ENCODE measurements around the gene NAA25. TPM values are rescaled to one million over a fixed set of nuclear protein-coding genes. Genes with fewer than 3 reads are reported as not detected.
"Not testable (repeated sequence)": the region's sequence is repeated elsewhere in the genome, so short reads cannot be mapped to it uniquely, and the experiment has no call there.

NAA25 gene
- total RNA-seq, 1 donor from 2014 or later, result 62.1 TPM

- peaks cover 51% of the 10 kb centered on the region for H3K36me3 Mint-ChIP-seq (ENCODE audit: low read depth)
- intact Hi-C loops (cut with micrococcal nuclease), result no loop called here
- DNase-seq, result no peak
- peaks cover 41% of the 10 kb centered on the region for H3K4me1 Mint-ChIP-seq
- no peaks in the 10 kb centered on the region for H3K27me3 Mint-ChIP-seq
- H3K27ac Mint-ChIP-seq, result peak overlapping the region; percentile 1
- no peaks in the 10 kb centered on the region for H3K9me3 Mint-ChIP-seq
- no peak overlapping the region for H3K4me3 Mint-ChIP-seq
Observed at GRCh38 chr12:112018571-112019237, 89.9 kb downstream of the NAA25 start.

- Mint-ChIP-seq H3K27ac (peak overlapping the region; percentile 55), H3K9me3 (no peaks in the 10 kb centered on the region), H3K27me3 (no peaks in the 10 kb centered on the region), H3K4me3 (no peak overlapping the region), H3K36me3 (ENCODE audit: low read depth) (peaks cover 45% of the 10 kb centered on the region), H3K4me1 (peaks cover 38% of the 10 kb centered on the region)
- no peak for DNase-seq
- intact Hi-C loops (cut with micrococcal nuclease), result no loop called here
Observed at GRCh38 chr12:112017041-112017440, 91.5 kb downstream of the NAA25 start.

GRCh38 chr12:112015938-112016337, 92.6 kb downstream of the NAA25 start:
- Mint-ChIP-seq H3K36me3 (ENCODE audit: low read depth) (peaks cover 45% of the 10 kb centered on the region), H3K27ac (peak overlapping the region; percentile 21), H3K4me3 (peak overlapping the region; percentile 34), H3K9me3 (no peaks in the 10 kb centered on the region), H3K27me3 (no peaks in the 10 kb centered on the region), H3K4me1 (peaks cover 46% of the 10 kb centered on the region)
- intact Hi-C loops (cut with micrococcal nuclease), result loop anchor here (2.0 kb wide), 2 partner anchors 69 to 367 kb away; partner anchors contain the start of gene HECTD4
- no peak for DNase-seq

- intact Hi-C loops (cut with micrococcal nuclease), result loop anchor here (1.0 to 2.0 kb wide), 9 partner anchors 13 to 395 kb away; partner anchors contain the start of genes HECTD4, MAPKAPK5, NAA25 and RPL6
- Mint-ChIP-seq H3K4me1 (peaks cover 47% of the 10 kb centered on the region), H3K27ac (peak overlapping the region; percentile 98), H3K27me3 (no peaks in the 10 kb centered on the region), H3K4me3 (peak overlapping the region; percentile 93), H3K9me3 (no peaks in the 10 kb centered on the region), H3K36me3 (ENCODE audit: low read depth) (peaks cover 44% of the 10 kb centered on the region)
- peak; percentile 91 for DNase-seq
Observed at GRCh38 chr12:112013601-112014402, 94.8 kb downstream of the NAA25 start.

DNA sequence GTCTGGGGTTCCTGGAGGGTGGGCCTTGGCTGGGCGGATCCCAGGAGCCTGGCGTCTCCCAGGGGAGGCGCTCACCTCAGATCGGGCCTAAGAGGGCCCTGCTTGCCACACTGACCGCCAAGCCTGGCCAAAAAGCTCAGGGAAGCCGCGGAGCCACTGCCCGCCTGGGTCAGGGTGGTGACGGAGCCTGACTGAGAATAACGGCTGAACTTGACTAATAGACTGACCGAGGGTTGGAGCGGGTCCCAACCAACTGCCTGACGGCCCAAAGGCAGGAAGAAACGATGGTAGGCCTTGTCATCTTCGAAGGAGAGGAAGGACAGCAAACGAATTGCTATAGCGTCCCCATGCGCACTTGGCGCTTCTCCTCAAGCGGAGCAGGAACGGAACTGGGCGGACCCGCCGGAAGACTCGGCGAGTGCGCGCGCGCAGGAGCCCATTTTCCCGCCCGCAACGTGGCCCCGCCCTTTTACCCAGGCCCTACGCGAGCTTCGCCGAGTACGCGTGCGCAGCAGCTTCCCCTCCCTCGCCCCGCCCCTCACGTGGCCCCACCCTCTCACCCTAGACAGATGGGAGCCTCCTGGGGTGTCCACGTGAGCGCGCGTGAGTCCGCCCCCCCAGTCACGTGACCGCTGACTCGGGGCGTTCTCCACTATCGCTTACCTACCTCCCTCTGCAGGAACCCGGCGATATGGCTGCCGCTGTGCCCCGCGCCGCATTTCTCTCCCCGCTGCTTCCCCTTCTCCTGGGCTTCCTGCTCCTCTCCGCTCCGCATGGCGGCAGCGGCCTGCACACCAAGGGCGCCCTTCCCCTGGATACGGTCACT, 95.6 kb downstream of the NAA25 start, which contains the start of the genes ERP29 and TMEM116:
Gene ERP29 (plus strand): TSS at position 652 of the 826 bp plus-strand sequence. CDS start 40 bp downstream, at position 692.
Gene TMEM116 (minus strand): TSS at position 391 of the 826 bp plus-strand sequence. CDS start 7,895 bp downstream, outside the sequence.
- intact Hi-C loops (cut with micrococcal nuclease), result loop anchor here (1.0 to 2.0 kb wide), 7 partner anchors 12 to 396 kb away; partner anchors contain the start of genes MAPKAPK5, NAA25, RPL6 and TRAFD1
- Mint-ChIP-seq H3K9me3 (no peaks in the 10 kb centered on the region), H3K27me3 (no peaks in the 10 kb centered on the region), H3K4me1 (peaks cover 42% of the 10 kb centered on the region), H3K4me3 (peak within 1 kb of the TSS; percentile 93), H3K27ac (peak within 1 kb of the TSS; percentile 98), H3K36me3 (ENCODE audit: low read depth) (peaks cover 36% of the 10 kb centered on the region)
- peak; percentile 100 for DNase-seq

DNA sequence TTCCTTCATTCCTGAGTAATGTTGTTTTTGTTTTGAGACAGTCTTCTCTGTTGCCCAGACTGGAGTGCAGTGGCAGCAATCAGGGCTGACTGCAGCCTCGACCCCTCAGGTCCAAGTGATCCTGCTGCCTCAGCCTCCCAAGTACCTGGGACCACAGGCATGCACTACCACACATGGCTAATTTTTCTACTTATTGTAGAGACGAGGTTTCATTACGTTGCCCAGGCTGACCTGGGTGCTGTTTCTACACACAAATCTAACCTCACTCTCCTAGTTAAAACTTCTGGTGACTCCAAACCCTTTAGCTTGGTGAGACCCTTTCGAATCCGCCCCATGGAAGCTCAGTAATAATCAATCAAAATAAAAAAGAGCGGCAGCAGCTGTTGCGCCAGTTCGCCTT, 96.9 kb downstream of the NAA25 start:
- Mint-ChIP-seq H3K9me3 (no peaks in the 10 kb centered on the region), H3K4me1 (peaks cover 44% of the 10 kb centered on the region), H3K27ac (peak overlapping the region; percentile 98), H3K36me3 (ENCODE audit: low read depth) (peaks cover 30% of the 10 kb centered on the region), H3K27me3 (no peaks in the 10 kb centered on the region), H3K4me3 (peak overlapping the region; percentile 93)
- DNase-seq, result no peak
- intact Hi-C loops (cut with micrococcal nuclease), result loop anchor here (2.0 kb wide), 1 partner anchor 397 kb away; the partner anchor contains the start of gene RPL6

DNA sequence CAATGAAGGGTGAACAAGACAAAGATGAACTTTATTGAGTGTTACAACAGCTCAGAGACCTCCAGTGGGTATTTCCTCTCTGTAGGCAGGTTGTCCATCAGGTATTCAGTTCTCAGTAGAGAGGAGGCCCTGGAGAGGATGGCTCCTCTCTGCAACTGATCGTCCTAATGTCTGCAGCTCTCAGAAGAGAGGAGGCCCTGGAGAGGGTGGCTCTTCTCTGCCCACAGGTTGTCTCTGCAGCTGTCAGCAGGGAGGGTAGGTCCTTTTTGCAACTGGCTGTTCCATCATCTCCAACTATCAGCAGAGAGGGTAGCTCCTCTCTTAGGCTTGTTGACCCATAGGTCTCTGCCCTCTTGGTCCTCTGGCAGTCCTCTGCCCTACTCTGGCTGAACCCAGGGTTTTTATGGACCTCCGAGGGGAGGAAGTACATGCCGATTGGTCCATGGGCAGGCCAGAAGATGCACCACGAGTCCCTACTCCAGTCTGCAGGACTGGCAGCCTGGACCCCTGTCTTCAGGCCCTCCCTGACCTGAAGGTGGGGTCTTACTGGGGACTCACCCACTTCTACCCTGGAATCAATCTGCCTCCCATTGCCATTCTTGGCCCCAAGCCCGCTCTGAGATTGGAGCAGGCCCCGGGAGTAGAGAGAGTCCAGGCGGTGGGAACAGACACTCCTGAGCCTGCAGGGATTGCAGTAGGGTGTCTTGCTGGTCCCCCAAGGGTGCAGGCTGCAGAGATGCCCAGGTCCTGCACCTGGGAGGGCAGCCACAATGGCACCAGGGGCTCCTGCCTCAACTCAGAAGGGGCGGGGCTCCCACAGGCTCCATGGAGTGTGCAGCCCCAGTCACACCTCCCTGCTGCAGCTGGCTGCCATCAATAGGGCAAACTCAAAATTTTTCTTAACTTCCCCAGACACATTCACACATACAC, 97.9 kb downstream of the NAA25 start:
- H3K36me3 Mint-ChIP-seq (ENCODE audit: low read depth), result peaks cover 22% of the 10 kb centered on the region
- intact Hi-C loops (cut with micrococcal nuclease), result no loop called here
- DNase-seq, result no peak
- H3K27me3 Mint-ChIP-seq, result no peaks in the 10 kb centered on the region
- H3K4me1 Mint-ChIP-seq, result peaks cover 46% of the 10 kb centered on the region
- peak overlapping the region; percentile 93 for H3K4me3 Mint-ChIP-seq
- H3K27ac Mint-ChIP-seq, result no peak overlapping the region
- no peaks in the 10 kb centered on the region for H3K9me3 Mint-ChIP-seq

DNA sequence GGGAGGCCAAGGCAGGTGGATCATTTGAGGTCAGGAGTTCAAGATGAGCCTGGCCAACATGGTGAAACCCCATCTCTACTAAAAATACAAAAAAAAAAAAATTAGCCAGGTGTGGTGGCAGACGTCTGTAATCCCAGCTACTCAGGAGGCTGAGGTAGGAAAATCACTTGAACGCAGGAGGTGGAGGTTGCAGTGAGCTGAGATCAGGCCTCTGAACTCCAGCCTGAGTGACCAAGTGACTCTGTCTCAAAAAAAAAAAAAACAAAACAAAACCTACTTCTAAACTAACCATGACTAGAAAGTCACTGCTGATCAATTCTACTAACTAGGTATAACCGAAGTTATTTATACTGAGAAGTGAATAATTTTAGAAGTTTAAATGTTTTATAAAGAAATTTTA, 99.0 kb downstream of the NAA25 start:
- Mint-ChIP-seq H3K4me1 (peaks cover 43% of the 10 kb centered on the region), H3K36me3 (ENCODE audit: low read depth) (peaks cover 16% of the 10 kb centered on the region)
- H3K4me3 Mint-ChIP-seq; H3K27me3 Mint-ChIP-seq; H3K9me3 Mint-ChIP-seq; DNase-seq; H3K27ac Mint-ChIP-seq; intact Hi-C loops (cut with micrococcal nuclease): not testable (repeated sequence)

DNA sequence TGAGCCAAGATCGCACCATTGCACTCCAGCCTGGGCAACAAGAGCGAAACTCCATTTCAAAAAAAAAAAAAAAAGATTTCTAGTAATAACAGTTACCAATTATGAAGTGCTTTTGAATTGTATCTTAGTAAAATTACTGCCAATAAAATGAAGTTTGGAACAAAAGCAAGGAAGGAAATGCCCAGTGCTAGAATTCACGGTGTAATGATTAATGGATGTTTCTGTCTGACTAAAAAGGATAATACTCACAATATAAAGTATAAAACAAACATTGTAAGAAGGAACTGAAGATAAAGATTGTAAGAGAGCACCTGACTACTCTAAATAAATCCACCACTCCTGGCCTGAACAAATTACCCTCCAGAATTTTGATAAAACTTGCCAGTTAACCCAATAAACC, 99.7 kb downstream of the NAA25 start:
- no peaks in the 10 kb centered on the region for H3K9me3 Mint-ChIP-seq
- H3K4me1 Mint-ChIP-seq, result peaks cover 38% of the 10 kb centered on the region
- no peak overlapping the region for H3K4me3 Mint-ChIP-seq
- no peak overlapping the region for H3K27ac Mint-ChIP-seq
- peaks cover 11% of the 10 kb centered on the region for H3K36me3 Mint-ChIP-seq (ENCODE audit: low read depth)
- no peak for DNase-seq
- intact Hi-C loops (cut with micrococcal nuclease), result no loop called here
- H3K27me3 Mint-ChIP-seq, result no peaks in the 10 kb centered on the region

DNA sequence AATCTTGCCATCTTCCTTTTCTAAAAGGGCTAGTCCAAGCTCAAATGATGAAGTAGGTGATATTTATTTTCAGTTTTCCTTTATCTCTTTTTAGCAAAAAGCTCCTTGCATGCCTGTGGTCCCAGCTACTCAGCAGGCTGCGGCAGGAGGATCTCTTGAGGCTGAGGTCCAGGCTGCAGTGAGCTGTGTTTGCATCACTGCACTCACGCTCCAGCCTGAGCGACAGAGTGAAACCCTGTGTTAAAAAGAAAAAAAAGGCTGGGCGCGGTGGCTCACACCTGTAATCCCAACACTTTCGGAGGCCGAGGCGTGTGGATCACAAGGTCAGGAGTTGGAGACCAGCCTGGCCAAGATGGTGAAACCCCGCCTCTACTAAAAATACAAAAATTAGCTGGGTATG, 100.6 kb downstream of the NAA25 start:
- H3K4me3 Mint-ChIP-seq, result no peak overlapping the region
- intact Hi-C loops (cut with micrococcal nuclease), result no loop called here
- H3K9me3 Mint-ChIP-seq, result no peaks in the 10 kb centered on the region
- H3K36me3 Mint-ChIP-seq (ENCODE audit: low read depth), result peaks cover 16% of the 10 kb centered on the region
- H3K27me3 Mint-ChIP-seq, result no peaks in the 10 kb centered on the region
- no peak overlapping the region for H3K27ac Mint-ChIP-seq
- DNase-seq, result no peak
- peaks cover 40% of the 10 kb centered on the region for H3K4me1 Mint-ChIP-seq

DNA sequence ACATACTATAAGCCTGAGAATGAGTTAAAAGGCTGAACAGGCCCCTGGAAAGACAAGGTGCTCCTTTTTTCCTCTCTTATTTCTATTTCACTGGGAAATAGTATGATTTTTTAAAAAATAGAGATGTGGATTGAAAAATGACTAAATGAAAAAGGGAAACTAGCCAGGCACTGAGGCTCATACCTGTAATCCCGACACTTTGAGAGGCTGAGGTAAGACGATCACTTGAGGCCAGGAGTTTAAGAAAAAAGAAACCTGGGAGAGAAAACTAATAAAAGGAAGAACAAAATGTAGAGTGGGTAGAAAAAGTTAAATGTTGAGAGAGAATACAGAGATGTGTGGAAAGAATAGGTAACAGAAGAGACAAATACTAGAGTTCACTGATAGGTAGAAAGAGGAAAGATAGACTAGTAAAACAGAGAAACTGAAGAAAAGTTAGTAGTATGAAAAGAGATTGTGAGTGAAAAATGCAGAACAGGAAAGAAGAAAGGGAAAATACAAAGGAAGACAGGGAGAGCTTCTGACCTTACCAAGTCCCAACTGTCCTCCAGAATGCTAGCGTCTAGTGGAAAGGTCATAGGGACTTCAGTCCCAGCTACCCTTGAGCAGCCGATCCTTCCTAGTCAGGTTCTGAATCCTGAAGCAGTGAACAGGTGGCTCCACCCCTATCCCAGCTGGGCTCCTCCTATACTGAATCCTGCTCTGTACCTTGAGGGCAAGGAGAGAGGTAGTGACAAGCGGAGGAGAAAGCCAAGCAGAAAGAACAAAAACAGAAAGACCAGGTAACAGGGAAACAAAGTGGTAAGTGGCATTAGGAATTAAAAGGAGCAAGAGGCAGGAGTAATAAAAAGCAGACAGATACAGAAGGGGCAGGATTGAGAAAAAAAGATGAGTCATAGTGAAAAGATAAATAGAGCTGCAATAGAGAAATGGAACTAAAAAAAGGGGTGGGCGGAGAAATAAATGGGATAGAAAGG, 102.9 kb downstream of the NAA25 start:
- no peak overlapping the region for H3K27ac Mint-ChIP-seq
- peak; percentile 55 for DNase-seq
- no peak overlapping the region for H3K4me3 Mint-ChIP-seq
- H3K4me1 Mint-ChIP-seq, result peaks cover 42% of the 10 kb centered on the region
- H3K36me3 Mint-ChIP-seq (ENCODE audit: low read depth), result peaks cover 13% of the 10 kb centered on the region
- no peaks in the 10 kb centered on the region for H3K27me3 Mint-ChIP-seq
- H3K9me3 Mint-ChIP-seq, result no peaks in the 10 kb centered on the region
- intact Hi-C loops (cut with micrococcal nuclease), result no loop called here

GRCh38 chr12:112004041-112004440, 104.5 kb downstream of the NAA25 start:
- intact Hi-C loops (cut with micrococcal nuclease), result no loop called here
- Mint-ChIP-seq H3K27me3 (no peaks in the 10 kb centered on the region), H3K4me3 (no peak overlapping the region), H3K4me1 (peaks cover 44% of the 10 kb centered on the region), H3K36me3 (ENCODE audit: low read depth) (peaks cover 13% of the 10 kb centered on the region), H3K27ac (no peak overlapping the region), H3K9me3 (no peaks in the 10 kb centered on the region)
- no peak for DNase-seq
